ENCODE data around the gene PIGW.

GRCh38 chr17:36501351-36501750 is 33.4 kb upstream of the PIGW start:
- TF ChIP-seq EZH2phosphoT487 (IDR thresholded peaks at IDR 0.05; ENCODE audit: insufficient read depth, low read depth) (no peak), EZH2 (IDR thresholded peaks at IDR 0.05; ENCODE audit: insufficient read depth, poor library complexity, severe bottlenecking) (no peak)
